Measurements from ENCODE around the gene TMEM170A.
A peak's percentile ranks its signal among the peaks of the same experiment; 100 is the strongest.
"Not testable (repeated sequence)": the region's sequence is repeated elsewhere in the genome, so short reads cannot be mapped to it uniquely, and the experiment has no call there.

Gene TMEM170A

GRCh38 chr16:75446416-75446815, 18.1 kb downstream of the TMEM170A start:
- DNase-seq (ENCODE audit: low read depth) = no peak
- no peak overlapping the region for H3K4me3 ChIP-seq (ENCODE audit: low read length)
- no peak for TF ChIP-seq CTCF (IDR thresholded peaks at IDR 0.05; ENCODE audit: insufficient read depth, low read depth, low read length, missing control alignments)

- no peak for TF ChIP-seq CTCF (IDR thresholded peaks at IDR 0.05; ENCODE audit: insufficient read depth, low read depth, low read length, missing control alignments)
- no peak overlapping the region for H3K4me3 ChIP-seq (ENCODE audit: low read length)
- no peak for DNase-seq (ENCODE audit: low read depth)
These were observed 19.2 kb downstream of the TMEM170A start for GRCh38 chr16:75445298-75445697.

DNA sequence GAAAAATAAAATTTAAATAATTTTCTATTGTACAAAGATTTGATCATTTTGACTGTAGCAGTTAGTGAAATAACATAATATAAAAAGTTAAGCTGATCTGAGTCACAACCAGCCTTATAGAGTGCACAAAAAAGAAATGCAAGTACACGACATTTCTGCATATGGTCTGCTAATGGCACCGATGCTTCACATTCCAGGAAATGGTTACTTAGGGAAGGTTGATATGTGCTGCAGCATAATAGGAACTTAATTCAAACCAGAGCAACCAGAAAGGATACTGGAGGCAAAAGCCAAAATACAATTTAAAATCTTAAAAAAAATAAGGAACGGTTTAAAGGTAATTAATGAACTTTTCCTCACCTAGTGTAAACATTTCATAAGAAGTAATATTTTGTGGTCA, 21.2 kb downstream of the TMEM170A start:
- TF ChIP-seq CTCF (IDR thresholded peaks at IDR 0.05; ENCODE audit: insufficient read depth, low read depth, low read length, missing control alignments) = no peak
- H3K4me3 ChIP-seq (ENCODE audit: low read length) = no peak overlapping the region
- no peak for DNase-seq (ENCODE audit: low read depth)

DNA sequence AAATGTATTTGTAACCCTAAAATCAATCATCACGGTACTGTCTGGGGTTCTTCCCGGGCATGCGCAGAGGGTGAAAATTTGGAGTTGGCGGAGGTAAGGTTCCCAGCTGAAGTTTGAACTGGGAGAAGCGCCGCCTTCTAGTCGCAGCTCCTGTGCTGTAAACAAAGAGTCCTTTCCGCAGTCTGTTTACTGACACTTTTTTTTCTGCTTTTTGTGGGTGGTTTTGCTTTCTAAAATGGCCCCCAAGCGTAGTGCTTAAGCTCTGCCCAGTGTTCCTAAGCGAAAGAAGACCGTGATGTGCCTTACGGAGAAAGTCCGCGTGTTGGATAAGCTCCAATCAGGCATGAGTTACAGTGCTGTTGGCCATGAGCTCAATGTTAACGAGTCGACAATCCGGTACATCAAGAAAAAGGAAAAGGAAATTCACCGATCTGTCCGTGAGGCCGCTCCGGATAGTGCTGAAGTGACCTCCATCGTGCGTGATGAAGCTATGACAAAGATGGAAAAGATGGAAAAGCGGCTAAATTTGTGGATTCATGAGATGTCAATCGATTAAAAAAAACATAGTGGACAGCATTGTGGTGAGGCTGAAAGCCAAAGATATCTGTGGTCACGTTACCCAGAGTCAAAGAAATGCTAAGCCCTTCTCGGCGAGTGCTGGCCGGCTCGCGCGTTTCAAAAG, 30.6 kb downstream of the TMEM170A start:
- H3K4me3 ChIP-seq (ENCODE audit: low read length) = peak overlapping the region; percentile 91
- DNase-seq (ENCODE audit: low read depth) = peak; percentile 95
- no peak for TF ChIP-seq CTCF (IDR thresholded peaks at IDR 0.05; ENCODE audit: insufficient read depth, low read depth, low read length, missing control alignments)

DNA sequence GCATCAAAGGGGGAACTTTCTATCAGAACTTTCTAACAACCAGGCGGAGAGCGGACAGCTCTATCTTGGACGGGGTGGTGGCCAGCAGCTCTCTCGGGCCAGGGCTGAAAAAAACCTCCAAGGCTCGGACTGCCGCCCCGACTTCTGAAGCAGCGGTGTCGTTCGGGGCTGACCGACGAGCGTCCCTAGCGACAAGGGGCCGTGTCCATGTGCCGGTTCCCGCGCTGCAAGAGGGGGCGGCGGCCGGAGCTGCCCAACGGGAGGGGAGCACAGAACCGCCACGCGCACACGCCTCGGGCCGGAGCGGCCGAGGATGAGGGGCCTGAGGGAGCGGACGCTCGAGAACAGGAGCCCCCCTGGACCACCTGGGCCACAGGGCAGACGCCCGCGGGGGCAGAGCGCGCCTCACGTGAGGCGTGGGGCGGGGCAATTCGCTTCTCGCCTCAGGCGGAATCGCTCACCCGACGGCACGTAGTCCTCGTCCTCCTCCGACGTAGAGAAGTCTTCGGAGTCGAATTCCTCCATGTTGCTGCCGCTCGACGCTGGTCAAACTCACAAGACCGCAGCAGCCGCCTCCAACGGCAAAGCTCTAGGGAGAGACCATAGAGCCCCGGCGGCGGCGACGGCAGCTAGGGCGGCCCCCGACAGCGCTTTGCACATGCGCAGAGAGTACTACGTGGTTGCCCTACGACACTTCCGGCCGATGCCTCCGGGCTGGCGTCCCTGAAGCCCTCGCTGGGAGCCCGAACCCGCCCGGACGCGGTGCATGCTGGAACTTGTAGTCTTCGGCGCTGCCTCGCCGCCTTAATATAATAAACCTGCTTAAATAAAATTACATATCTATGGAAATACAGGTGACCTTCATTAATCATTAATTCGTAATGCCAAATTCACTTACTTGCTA, 31.4 kb downstream of the TMEM170A start, which contains the start of gene CFDP1:
TSS of gene CFDP1 (minus strand) at position 676 of the 904 bp plus-strand sequence. CDS start at position 525, 151 bp downstream.
- peak; percentile 94 for DNase-seq (ENCODE audit: low read depth)
- TF ChIP-seq CTCF (IDR thresholded peaks at IDR 0.05; ENCODE audit: insufficient read depth, low read depth, low read length, missing control alignments) = no peak
- peak within 1 kb of the TSS; percentile 91 for H3K4me3 ChIP-seq (ENCODE audit: low read length)

DNA sequence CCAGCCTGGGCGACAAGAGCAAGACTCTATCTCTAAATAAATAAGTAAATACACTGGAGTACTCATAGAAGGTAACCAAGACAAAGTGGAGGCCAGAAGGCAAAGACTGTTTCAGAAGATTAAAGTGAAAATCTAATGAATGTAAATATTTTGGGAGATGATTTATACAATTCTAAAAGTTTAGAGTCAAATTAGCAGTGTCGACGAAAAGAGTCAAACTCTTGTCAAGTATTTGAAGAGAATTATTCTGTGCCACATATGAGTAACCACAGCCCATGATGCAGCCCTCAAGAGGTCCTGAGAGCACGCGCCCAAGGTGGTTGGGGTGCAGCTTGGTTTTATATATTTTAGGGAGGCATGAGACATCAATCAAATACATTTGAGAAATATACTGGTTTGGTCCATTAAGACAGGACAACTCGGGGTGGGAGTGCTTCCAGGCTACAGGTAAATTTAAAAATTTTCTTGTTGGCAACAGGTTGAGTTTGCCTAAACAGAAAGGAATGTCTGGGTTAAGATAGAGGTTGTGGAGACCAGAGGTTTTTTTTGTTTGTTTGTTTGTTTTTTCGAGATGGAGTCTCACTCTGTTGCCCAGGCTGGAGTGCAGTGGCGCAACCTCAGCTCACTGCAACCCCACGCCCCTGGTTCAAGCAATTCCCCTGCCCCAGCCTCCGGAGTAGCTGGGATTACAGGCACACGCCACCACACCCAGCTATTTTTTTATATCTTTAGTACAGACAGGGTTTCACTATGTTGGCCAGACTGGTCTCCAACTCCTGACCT, 34.7 kb downstream of the TMEM170A start:
- H3K4me3 ChIP-seq (ENCODE audit: low read length) = no peak overlapping the region
- TF ChIP-seq CTCF (IDR thresholded peaks at IDR 0.05; ENCODE audit: insufficient read depth, low read depth, low read length, missing control alignments) = no peak
- DNase-seq (ENCODE audit: low read depth) = no peak

DNA sequence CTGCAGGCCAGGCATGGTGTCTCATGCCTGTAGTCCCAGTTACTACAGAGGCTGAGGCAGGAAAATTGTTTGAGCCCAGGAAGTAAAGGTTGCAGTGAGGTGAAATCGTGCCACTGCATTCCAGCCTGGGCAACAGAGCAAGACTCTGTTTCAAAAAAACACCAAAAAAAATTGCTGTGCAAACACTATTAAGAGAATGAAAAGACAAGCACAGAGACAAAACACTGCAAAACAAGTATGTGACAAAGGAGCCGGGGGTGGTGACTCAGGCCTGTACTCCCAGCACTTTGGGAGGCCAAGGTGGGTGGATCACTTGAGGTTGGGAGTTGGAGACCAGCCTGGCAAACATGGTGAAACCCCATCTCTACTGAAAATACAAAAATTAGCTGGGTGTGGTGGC, 38.0 kb downstream of the TMEM170A start:
- not testable (repeated sequence) for H3K4me3 ChIP-seq (ENCODE audit: low read length)
- DNase-seq (ENCODE audit: low read depth) = peak; percentile 35

- not testable (repeated sequence) for H3K4me3 ChIP-seq (ENCODE audit: low read length); DNase-seq (ENCODE audit: low read depth)
These were observed 40.3 kb downstream of the TMEM170A start for GRCh38 chr16:75424105-75424762.
